Mesendoderm (in vitro differentiated cells): Measurements from ENCODE around the gene IL1RAPL1.

Experiments
- DNase-seq: peaks from one replicate; pipeline ENCODE4 v3.0.0; 2013
- H2AK5ac ChIP-seq: 2 replicates; pipeline ENCODE4 v1.6.1; 2013; ENCODE audit warnings: low read length, inconsistent platforms
- H2BK120ac ChIP-seq: 2 replicates; pipeline ENCODE4 v1.6.1; 2013; ENCODE audit warnings: low read depth, mild to moderate bottlenecking, low read length, moderate library complexity, mixed read lengths
- H2BK15ac ChIP-seq: replicated peaks from 2 replicates; pipeline ENCODE4 v1.6.1; 2013; ENCODE audit warnings: low read depth, mild to moderate bottlenecking, moderate library complexity
- H2BK5ac ChIP-seq: 2 replicates; pipeline ENCODE4 v1.6.1; 2013; ENCODE audit warnings: low read length, inconsistent platforms
- H3K18ac ChIP-seq: 2 replicates; pipeline ENCODE4 v1.6.1; 2013; ENCODE audit warnings: mild to moderate bottlenecking, low read length, mixed read lengths
- H3K23ac ChIP-seq: one replicate; pipeline ENCODE4 v1.6.1; 2013; ENCODE audit warnings: low read length
- H3K27ac ChIP-seq: 2 replicates; pipeline ENCODE4 v1.5.1; 2013; ENCODE audit warnings: low read depth, mild to moderate bottlenecking, inconsistent platforms, low read length, moderate library complexity
- H3K27me3 ChIP-seq: 2 replicates; pipeline ENCODE4 v1.6.1; 2013; ENCODE audit warnings: low read length, control low read depth, mild to moderate bottlenecking, inconsistent platforms; ENCODE audit not compliant: insufficient read depth, poor library complexity
- H3K36me3 ChIP-seq: 2 replicates; pipeline ENCODE4 v1.6.1; 2013; ENCODE audit warnings: low read length, inconsistent platforms; ENCODE audit not compliant: control insufficient read depth, insufficient read depth
- H3K4ac ChIP-seq: one replicate; pipeline ENCODE4 v1.6.1; 2013; ENCODE audit warnings: low read depth, mild to moderate bottlenecking, low read length, moderate library complexity
- H3K4me1 ChIP-seq: 2 replicates; pipeline ENCODE4 v1.6.1; 2013; ENCODE audit warnings: low read depth, low read length, inconsistent platforms; ENCODE audit not compliant: control insufficient read depth
- H3K4me2 ChIP-seq: 2 replicates; pipeline ENCODE4 v1.6.1; 2013; ENCODE audit warnings: low read length
- H3K4me3 ChIP-seq: 2 replicates; pipeline ENCODE4 v1.5.1; 2013; ENCODE audit warnings: mild to moderate bottlenecking, low read length
- H3K56ac ChIP-seq: one replicate; pipeline ENCODE4 v1.6.1; 2013; ENCODE audit warnings: low read length
- H3K79me1 ChIP-seq: 2 replicates; pipeline ENCODE4 v1.6.1; 2013; ENCODE audit warnings: low read length, inconsistent platforms
- H3K79me2 ChIP-seq: 2 replicates; pipeline ENCODE4 v1.6.1; 2013; ENCODE audit warnings: mild to moderate bottlenecking, low read length; ENCODE audit not compliant: control insufficient read depth, insufficient read depth
- H3K9ac ChIP-seq: 2 replicates; pipeline ENCODE4 v1.6.1; 2013; ENCODE audit warnings: low read length, inconsistent platforms
- H4K5ac ChIP-seq: one replicate; pipeline ENCODE4 v1.6.1; 2013; ENCODE audit warnings: low read length
- H4K8ac ChIP-seq: one replicate; pipeline ENCODE4 v1.6.1; 2013; ENCODE audit warnings: low read depth, mild to moderate bottlenecking, control low read depth, low read length, moderate library complexity
- WGBS: extraction: QIAGEN DNeasy Blood & Tissue Kit; methylation state at CpG from one replicate; pipeline ENCODE4 v1.1.7; 2013; ENCODE audit warnings: low lambda C conversion rate, missing lambda C conversion rate; ENCODE audit not compliant: insufficient coverage; ENCODE audit errors: extremely low coverage; 5-methylcytosine and 5-hydroxymethylcytosine counted together

IL1RAPL1 gene

DNA sequence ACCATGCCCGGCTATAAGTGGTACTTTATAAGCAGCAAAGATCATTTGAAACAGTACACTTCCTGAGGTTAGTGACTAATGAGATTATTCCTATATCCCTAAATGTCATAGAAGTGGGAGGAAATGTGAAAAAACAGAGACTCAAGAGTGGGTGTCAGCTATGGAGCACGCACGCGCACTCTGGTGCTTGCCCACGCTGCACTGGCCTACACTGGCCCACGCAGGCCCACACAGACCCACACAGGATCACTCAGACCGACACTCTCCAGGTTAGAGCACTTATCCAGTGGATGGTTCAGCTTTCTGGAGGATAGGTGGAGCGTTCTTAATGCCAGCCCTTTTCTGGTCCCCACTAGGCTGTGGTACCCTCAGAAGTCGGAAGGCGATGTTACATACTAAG, 78.5 kb downstream of the IL1RAPL1 start:
- WGBS, result no CpG with 5 or more reads among the region's 10 CpGs
- Histone ChIP-seq H3K18ac (no peak overlapping the region), H3K27me3 (no peaks in the 10 kb centered on the region), H3K23ac (no peak overlapping the region), H3K4ac (no peak overlapping the region), H2BK15ac (no peak overlapping the region), H3K4me1 (no peaks in the 10 kb centered on the region), H2BK120ac (no peak overlapping the region), H2AK5ac (no peak overlapping the region), H3K56ac (no peak overlapping the region), H3K4me3 (no peak overlapping the region), H2BK5ac (no peak overlapping the region), H3K4me2 (no peak overlapping the region), H3K36me3 (no peaks in the 10 kb centered on the region), H3K79me1 (no peaks in the 10 kb centered on the region), H4K8ac (no peak overlapping the region), H3K79me2 (no peaks in the 10 kb centered on the region), H3K9ac (no peak overlapping the region), H3K27ac (no peak overlapping the region), H4K5ac (no peak overlapping the region)
- DNase-seq, result no peak

DNA sequence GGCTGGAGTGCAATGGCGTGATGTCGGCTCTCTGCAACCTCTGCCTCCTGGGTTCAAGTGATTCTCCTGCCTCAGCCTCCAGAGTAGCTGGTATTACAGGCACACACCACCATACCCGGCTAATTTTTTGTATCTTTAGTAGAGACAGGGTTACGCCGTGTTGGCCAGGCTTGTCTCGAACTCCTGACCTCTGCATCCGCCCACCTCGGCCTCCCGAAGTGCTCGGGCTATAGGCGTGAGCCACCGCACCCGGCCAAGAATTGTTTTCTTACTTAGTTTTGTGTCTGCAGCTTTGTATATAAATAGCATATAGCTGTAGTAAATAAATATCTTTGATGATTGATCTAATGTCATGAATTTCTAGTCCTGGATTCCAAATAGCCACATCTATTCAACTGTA, 81.1 kb downstream of the IL1RAPL1 start:
- no peak overlapping the region for H3K9ac ChIP-seq
- H3K4me2 ChIP-seq, result no peak overlapping the region
- H3K4ac ChIP-seq, result no peak overlapping the region
- no peak overlapping the region for H3K4me3 ChIP-seq
- H3K56ac ChIP-seq, result no peak overlapping the region
- H3K4me1 ChIP-seq, result no peaks in the 10 kb centered on the region
- DNase-seq, result no peak
- no peak overlapping the region for H3K23ac ChIP-seq
- no peaks in the 10 kb centered on the region for H3K27me3 ChIP-seq
- no peak overlapping the region for H2BK120ac ChIP-seq
- H2AK5ac ChIP-seq, result no peak overlapping the region
- H3K18ac ChIP-seq, result no peak overlapping the region
- no peaks in the 10 kb centered on the region for H3K79me2 ChIP-seq
- H4K5ac ChIP-seq, result no peak overlapping the region
- H2BK5ac ChIP-seq, result no peak overlapping the region
- no peak overlapping the region for H2BK15ac ChIP-seq
- H3K79me1 ChIP-seq, result no peaks in the 10 kb centered on the region
- H4K8ac ChIP-seq, result no peak overlapping the region
- H3K36me3 ChIP-seq, result no peaks in the 10 kb centered on the region
- no peak overlapping the region for H3K27ac ChIP-seq
- WGBS, result no CpG with 5 or more reads among the region's 13 CpGs

DNA sequence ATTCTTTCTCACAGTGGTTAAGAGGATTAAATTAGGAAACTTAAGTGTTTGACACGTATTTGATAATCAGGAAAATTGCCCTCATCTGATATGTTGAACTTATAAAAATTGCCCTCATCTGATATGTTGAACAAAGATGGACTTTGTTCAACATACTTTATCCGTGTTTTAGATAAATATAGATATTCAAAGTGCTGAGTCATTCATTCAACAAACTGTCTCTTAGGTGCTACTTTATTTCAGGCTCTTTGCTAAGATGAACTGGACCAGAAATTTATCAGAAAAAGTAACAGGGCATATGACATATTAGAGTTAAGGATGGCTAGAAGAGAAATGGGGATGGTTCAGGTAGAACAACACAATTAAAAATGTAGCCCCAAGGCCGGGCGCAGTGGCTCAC, 81.7 kb downstream of the IL1RAPL1 start:
- Histone ChIP-seq H3K27me3 (no peaks in the 10 kb centered on the region), H3K79me2 (no peaks in the 10 kb centered on the region), H3K27ac (no peak overlapping the region), H3K18ac (no peak overlapping the region), H3K23ac (no peak overlapping the region), H3K9ac (no peak overlapping the region), H3K4me1 (no peaks in the 10 kb centered on the region), H3K36me3 (no peaks in the 10 kb centered on the region), H3K56ac (no peak overlapping the region), H4K8ac (no peak overlapping the region), H2AK5ac (no peak overlapping the region), H2BK15ac (no peak overlapping the region), H4K5ac (no peak overlapping the region), H3K4me3 (no peak overlapping the region), H2BK120ac (no peak overlapping the region), H2BK5ac (no peak overlapping the region), H3K4ac (no peak overlapping the region), H3K4me2 (no peak overlapping the region), H3K79me1 (no peaks in the 10 kb centered on the region)
- no CpG with 5 or more reads among the region's 4 CpGs for WGBS
- DNase-seq, result no peak

DNA sequence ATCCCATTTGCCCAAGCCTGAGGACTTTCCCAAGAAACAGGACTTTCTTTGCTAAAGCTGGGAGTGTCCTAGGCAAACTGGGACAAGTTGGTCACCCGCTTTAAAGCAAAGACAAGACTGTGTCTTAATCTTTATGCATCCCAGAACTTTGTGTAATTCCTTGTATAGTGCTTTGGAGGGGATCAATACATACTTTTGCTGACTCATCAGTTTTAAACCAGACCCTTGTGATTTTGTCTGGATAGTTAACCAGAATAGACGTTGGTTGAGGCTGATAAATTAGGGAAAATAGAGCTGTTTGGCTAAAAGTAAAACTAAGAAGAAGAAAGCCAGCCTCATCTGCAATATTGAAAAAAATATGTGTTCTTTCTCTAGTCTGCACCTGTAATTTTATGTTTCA, 82.8 kb downstream of the IL1RAPL1 start:
- H3K56ac ChIP-seq, result no peak overlapping the region
- H3K4ac ChIP-seq, result no peak overlapping the region
- H3K27me3 ChIP-seq, result no peaks in the 10 kb centered on the region
- H3K36me3 ChIP-seq, result no peaks in the 10 kb centered on the region
- no peaks in the 10 kb centered on the region for H3K79me2 ChIP-seq
- no peak overlapping the region for H3K9ac ChIP-seq
- no peak overlapping the region for H2BK15ac ChIP-seq
- H3K27ac ChIP-seq, result no peak overlapping the region
- H2AK5ac ChIP-seq, result no peak overlapping the region
- no peak overlapping the region for H3K4me2 ChIP-seq
- no peak overlapping the region for H3K18ac ChIP-seq
- H4K5ac ChIP-seq, result no peak overlapping the region
- DNase-seq, result no peak
- no peak overlapping the region for H3K23ac ChIP-seq
- H2BK5ac ChIP-seq, result no peak overlapping the region
- WGBS, result no CpG with 5 or more reads among the region's 2 CpGs
- H3K79me1 ChIP-seq, result no peaks in the 10 kb centered on the region
- no peaks in the 10 kb centered on the region for H3K4me1 ChIP-seq
- H4K8ac ChIP-seq, result no peak overlapping the region
- no peak overlapping the region for H3K4me3 ChIP-seq
- H2BK120ac ChIP-seq, result no peak overlapping the region

DNA sequence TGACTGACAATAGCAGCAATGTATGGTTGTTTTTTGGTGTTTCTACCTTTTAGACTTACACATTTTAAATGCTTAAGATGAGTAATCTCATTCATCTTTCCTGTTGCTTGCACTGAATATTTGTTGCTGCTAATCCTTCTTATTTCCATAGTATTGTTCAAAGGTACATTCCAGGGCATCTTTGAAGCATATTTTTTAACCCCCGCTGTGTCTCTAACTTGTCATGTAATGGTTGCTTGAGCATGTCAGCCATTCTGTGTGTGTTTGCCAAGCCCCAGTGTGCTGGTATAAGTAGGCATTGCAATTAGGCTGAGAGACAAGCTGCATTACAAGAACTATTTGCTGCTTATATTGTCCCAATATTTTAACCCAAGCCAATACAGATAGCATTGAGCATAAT, 87.9 kb downstream of the IL1RAPL1 start:
- Histone ChIP-seq H2AK5ac (no peak overlapping the region), H3K56ac (no peak overlapping the region), H2BK15ac (no peak overlapping the region), H2BK120ac (no peak overlapping the region), H3K23ac (no peak overlapping the region), H3K4me1 (no peaks in the 10 kb centered on the region), H3K27me3 (no peaks in the 10 kb centered on the region), H3K27ac (no peak overlapping the region), H4K5ac (no peak overlapping the region), H3K36me3 (no peaks in the 10 kb centered on the region), H4K8ac (no peak overlapping the region), H3K4me3 (no peak overlapping the region), H3K9ac (no peak overlapping the region), H3K79me2 (no peaks in the 10 kb centered on the region), H3K18ac (no peak overlapping the region), H3K4me2 (no peak overlapping the region), H2BK5ac (no peak overlapping the region), H3K79me1 (no peaks in the 10 kb centered on the region), H3K4ac (no peak overlapping the region)
- no peak for DNase-seq
- no CpG with 5 or more reads among the region's 1 CpG for WGBS

DNA sequence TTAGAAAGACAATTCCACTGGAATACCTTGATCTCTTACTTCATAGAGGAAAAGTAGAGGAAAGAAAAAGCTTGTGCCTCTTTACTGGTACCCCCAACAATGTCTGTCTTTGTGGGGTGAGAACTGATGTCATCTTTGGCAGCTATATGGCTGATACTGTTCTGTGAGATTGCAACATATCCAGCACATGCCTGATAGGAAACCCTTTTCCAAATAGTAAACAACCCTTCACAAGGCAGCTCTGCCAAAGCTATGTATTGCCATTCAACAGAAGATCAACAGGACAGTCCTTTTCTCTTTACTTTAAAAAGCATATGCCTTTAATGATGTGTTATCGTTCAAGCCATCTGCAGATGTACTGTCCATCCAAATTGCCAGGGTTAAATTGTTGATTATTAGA, 105.9 kb downstream of the IL1RAPL1 start:
- Histone ChIP-seq H4K5ac (no peak overlapping the region), H2AK5ac (no peak overlapping the region), H3K4me2 (no peak overlapping the region), H3K79me2 (no peaks in the 10 kb centered on the region), H3K27me3 (no peaks in the 10 kb centered on the region), H3K79me1 (no peaks in the 10 kb centered on the region), H2BK5ac (no peak overlapping the region), H3K4me3 (no peak overlapping the region), H3K56ac (no peak overlapping the region), H3K18ac (no peak overlapping the region), H3K23ac (no peak overlapping the region), H3K27ac (no peak overlapping the region), H3K4me1 (no peaks in the 10 kb centered on the region), H3K36me3 (no peaks in the 10 kb centered on the region), H2BK15ac (no peak overlapping the region), H2BK120ac (no peak overlapping the region), H4K8ac (no peak overlapping the region), H3K9ac (no peak overlapping the region), H3K4ac (no peak overlapping the region)
- no CpG with 5 or more reads among the region's 1 CpG for WGBS
- DNase-seq, result no peak
